GM19025 (cell line): ENCODE results near the gene TBCD.

Experiments used
- ATAC-seq: cut with Tn5 transposase; IDR thresholded peaks from one replicate; pipeline ENCODE4 v1.9.1; 2021; ENCODE audit warnings: mild to moderate bottlenecking, low read depth, moderate library complexity; ENCODE audit not compliant: unreplicated experiment

TBCD gene

GRCh38 chr17:82892899-82893565, 141.2 kb downstream of the TBCD start:
- no peak for ATAC-seq

GRCh38 chr17:82893779-82894178, 141.9 kb downstream of the TBCD start:
- no peak for ATAC-seq

DNA sequence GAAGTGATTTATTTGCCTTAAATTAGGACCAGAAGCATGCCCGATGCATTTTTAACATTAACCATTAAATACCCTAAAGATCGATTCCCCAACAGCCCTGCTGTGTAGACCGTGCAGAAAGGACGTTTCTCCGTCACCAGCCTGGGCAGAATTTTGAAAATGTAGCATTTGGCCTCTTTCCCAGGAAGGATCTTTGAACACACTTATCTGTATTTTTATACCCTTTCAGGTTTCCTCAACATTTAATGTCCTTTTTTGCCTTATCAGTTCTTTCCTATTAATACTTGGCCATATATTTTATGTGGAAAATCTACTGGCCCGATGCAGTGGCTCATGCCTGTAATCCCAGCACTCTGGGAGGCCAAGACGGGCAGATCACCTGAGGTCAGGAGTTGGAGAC, 142.5 kb downstream of the TBCD start:
- ATAC-seq: no peak

DNA sequence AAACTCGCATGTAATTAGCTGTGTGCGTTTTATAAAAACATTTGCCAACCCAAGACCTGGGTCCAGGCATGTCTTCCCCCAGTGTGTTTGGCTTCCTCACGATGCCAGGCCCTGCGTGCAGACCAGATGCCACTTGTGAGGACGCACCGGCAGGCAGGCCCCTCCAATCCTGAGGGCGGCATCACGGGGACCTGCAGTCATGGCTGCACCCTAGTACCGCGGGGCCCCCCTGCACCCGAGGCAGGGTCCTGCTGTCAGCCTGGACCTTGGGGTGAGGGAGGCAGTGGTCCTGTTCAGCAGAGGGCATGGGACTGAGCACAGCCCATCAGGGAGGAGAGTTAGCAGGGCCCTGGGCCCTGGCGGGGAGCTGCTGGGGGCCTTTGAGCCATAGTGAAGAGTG, 143.2 kb downstream of the TBCD start:
- ATAC-seq: no peak

GRCh38 chr17:82896071-82897000, 144.5 kb downstream of the TBCD start:
- no peak for ATAC-seq

DNA sequence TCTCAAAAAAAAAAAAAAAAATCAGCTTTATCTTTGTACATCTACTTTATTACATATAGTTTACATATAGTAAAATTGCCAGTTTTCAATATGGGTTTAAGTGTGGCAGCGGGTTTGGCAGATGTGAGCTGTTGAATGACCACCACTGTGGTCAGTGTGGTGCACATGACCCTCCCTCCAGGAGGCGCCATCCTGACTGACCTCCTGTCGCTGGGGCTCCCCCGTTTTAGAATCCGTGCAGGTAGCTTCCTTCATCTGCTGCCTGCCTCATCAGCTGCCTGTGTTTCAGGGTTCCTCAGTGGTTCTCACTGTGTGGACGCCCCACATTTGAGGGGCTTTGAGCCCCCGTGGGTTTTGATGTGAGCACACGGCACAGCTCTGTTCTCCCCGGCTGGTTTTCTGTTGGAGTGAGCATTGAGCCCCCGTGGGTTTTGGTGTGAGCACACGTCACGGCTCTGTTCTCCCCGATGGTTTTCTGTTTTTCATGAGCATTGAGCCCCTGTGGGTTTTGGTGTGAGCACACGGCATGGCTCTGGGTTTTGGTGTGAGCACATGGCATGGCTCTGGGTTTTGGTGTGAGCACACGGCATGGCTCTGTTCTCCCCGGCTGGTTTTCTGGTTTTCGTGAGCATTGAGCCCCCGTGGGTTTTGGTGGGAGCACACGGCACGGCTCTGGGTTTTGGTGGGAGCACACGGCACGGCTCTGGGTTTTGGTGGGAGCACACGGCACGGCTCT, 145.8 kb downstream of the TBCD start:
- no peak for ATAC-seq

DNA sequence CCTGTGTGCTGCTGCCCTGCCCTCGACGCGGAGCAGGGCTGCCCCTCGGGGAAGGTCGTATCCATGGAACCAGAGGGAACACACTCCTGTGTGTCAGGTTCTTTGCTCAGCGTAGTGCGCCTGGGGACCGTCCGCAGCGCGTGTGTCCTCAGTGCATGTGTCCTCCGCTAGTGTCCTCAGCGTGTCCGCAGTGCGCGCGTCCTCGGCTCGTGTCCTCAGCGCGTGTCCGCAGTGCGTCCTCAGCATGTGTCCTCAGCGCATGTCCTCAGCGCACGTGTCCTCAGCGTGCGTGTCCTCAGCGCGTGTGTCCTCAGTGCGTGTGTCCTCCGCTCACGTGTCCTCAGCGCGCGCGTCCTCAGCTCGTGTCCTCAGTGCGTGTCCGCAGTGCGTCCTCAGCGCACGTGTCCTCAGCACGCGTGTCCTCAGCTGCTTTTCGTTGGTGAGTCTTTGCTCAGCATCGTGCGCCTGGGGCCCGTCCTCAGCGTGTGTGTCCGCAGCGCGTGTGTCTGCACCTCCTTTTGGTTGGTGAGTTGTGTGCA, 147.2 kb downstream of the TBCD start:
- no peak for ATAC-seq

- no peak for ATAC-seq
These were observed 148.1 kb downstream of the TBCD start for GRCh38 chr17:82899941-82900340.

GRCh38 chr17:82900741-82901140, 148.9 kb downstream of the TBCD start:
- no peak for ATAC-seq

DNA sequence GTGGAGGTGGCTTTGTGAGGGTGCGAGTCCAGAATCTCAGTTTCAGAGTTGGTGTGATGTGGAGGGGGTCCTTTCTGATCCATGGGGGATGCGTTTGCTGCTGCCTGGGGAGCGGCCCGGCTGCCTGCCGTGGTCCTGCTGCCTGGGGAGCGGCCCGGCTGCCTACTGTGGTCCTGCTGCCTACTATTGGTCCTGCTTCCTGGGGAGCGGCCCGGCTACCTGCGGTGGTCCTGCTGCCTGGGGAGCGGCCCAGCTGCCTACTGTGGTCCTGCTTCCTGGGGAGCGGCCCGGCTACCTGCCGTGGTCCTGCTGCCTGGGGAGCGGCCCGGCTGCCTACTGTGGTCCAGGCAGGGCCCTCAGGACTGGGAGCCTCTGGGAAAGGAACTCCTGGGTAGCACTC, 149.5 kb downstream of the TBCD start:
- ATAC-seq: no peak

DNA sequence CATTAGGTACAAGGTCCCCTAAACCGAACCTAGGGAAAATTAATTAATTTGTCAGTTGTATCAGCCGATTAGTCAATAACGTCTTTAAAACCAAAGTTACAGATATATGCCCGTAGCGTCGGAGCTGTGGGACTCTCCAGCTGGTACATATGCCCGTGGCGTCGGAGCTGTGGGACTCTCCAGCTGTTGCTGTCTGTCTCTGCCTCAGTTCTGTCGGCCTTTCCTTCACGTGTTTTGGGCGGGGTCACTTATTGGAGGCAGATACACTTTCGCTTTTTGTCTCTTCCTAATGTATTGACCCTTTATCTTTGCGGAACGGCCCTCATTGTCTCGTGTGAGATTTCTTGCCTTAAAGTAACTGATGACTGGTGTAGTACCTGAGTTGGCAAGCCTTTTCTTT, 150.0 kb downstream of the TBCD start:
- ATAC-seq: no peak

- no peak for ATAC-seq
These were observed 151.4 kb downstream of the TBCD start for GRCh38 chr17:82902972-82903874.

DNA sequence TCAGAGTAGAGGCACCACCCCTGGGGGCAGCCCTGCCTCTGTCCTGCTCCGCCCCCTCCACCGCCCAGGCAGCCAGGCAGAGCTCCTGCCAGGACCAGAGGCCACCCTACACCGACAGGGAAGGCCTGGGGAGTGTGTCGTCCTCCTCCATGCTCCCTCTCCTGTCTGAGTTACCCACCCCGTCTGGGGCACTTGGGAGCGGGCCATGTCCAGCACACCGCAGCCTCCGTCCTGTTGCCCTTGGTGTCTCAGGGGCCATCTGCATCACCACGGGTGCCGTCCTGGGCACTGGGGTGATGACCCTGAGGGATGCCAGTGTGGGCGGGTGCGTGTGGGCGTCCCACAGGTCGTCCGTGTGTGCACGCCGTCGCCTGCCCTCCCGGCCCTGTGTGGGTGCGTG, 153.3 kb downstream of the TBCD start:
- ATAC-seq: no peak

DNA sequence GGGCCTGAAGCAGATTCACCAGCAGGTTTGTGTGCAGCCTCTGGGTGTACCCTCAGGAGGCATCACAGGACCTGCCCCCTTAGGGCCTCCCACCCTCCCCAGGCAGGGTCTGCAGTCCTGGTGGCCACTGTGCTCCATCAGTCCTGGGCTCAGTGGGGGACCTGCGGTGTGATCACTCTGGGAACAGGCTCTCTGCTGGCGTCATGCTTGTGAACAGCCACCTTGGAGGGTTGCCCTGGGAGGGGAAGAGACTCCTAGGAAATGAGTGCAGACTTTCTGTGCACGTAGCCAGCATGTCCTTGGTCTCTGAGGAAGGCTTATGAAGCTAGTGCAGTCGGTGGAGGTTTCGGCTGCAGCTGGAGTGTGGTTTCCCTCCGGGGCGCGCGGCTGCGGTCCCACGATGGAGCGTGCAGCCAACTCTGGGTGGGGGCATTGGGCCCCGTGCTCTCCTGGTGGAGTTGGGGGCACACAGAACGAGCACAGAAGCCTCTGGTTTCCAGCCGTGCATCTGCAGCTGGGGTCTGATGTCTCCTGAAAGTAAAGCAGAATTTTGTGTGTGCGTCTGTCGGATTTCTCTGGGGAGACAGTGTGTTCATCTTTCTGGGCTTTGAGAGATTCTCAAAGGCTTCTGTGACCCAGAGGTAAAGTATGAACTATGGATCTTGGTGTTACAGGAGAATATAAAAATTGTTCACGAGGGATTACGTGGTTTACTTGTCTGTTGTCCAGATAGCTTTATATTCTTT, 156.1 kb downstream of the TBCD start:
- ATAC-seq: no peak

GRCh38 chr17:82908543-82909160, 156.8 kb downstream of the TBCD start:
- ATAC-seq: no peak

DNA sequence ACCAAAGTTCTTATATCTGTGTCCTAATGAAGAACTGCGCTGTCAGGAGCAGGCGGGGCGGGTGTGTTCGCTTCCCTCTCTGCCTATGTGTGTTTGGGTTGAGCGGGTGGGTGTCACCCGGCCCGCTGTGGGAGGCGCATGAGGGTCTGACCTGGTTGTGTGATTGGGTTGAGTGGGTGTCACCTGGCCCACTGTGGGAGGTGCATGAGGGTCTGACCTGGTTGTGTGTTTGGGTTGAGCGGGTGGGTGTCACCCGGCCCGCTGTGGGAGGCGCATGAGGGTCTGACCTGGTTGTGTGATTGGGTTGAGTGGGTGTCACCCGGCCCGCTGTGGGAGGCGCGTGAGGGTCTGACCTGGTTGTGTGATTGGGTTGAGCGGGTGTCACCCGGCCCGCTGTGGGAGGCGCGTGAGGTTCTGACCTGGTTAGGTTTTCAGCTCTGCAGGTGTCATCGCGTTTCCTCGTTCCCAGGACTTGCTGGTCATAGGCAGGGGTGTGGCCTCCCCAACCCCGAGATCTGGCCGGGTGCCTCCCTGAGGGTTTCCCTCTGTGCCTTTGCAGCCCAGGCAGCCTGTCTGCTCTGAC, 157.5 kb downstream of the TBCD start:
- ATAC-seq: no peak

DNA sequence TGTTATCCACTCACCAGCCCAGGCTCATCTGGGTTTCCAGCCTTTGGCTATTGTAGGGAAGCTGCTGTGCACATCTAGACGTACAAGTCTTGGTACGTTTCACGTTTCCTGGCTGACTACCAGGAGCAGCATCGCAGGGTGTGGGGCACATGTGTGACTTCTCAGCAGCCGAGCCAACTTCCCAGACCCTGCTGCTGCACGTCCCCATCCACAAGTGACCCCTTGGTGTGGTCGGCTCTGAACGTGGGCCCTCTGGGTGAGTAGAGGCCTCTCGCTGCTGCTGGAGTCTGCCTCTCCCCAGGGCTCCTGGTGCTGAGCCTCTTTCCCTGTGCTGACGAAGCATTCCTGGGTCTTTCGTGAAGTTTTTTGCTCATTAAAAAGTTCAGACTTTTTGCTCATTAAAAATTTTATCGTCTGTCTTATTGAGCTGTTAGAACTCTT, 158.2 kb downstream of the TBCD start:
- no peak for ATAC-seq

DNA sequence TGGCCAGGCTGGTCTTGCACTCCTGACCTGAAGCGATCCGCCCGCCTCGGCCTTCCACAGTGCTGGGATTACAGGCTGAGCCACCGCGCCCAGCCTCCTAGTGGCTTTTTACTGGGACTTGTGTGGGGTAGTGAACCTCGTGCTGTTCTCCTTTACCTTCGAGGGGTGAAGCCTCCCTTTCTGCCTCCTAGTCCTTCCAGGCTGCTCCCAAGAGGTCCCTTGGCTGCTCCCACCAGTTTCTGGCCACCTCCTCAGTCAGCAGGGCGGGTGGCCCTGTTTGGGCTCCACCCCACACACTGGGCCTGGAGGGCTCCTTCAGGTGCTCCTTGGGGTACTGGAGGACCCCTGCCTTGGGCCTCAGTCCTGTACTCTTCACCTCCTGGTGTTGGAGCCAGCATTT, 158.9 kb downstream of the TBCD start:
- ATAC-seq: no peak
